ENCODE results near the gene LRRK1. TPM values are rescaled to one million over a fixed set of nuclear protein-coding genes. Genes with fewer than 3 reads are reported as not detected.

The LRRK1 gene
- polyA plus RNA-seq, 1 experiment = 16.9 TPM

GRCh38 chr15:101078669-101079323 is 159.6 kb downstream of the LRRK1 start:
- no peak for DNase-seq (ENCODE audit: low read depth)
- ChIA-PET POLR2A (no interaction called here), CTCF (interaction anchor here (0.8 to 1.0 kb wide), 2 partner anchors 9 to 10 kb away, joined by 3 read pairs; no protein-coding TSS in a partner anchor)
- TF ChIP-seq CTCF (IDR thresholded peaks at IDR 0.05; ENCODE audit: insufficient read depth, low read depth, low read length) = no peak
- Histone ChIP-seq H3K36me3 (ENCODE audit: control insufficient read depth, insufficient read depth, low read length) (no peaks in the 10 kb centered on the region), H3K27me3 (ENCODE audit: control insufficient read depth, insufficient read depth, low read length) (peaks cover 3% of the 10 kb centered on the region), H3K4me3 (ENCODE audit: low read depth, low read length) (no peak overlapping the region)

GRCh38 chr15:101081900-101082299 is 162.7 kb downstream of the LRRK1 start:
- H3K4me3 ChIP-seq (ENCODE audit: low read depth, low read length) = no peak overlapping the region
- H3K36me3 ChIP-seq (ENCODE audit: control insufficient read depth, insufficient read depth, low read length) = no peaks in the 10 kb centered on the region
- POLR2A ChIA-PET = no interaction called here
- peaks cover 3% of the 10 kb centered on the region for H3K27me3 ChIP-seq (ENCODE audit: control insufficient read depth, insufficient read depth, low read length)
- CTCF ChIA-PET = no interaction called here
- no peak for DNase-seq (ENCODE audit: low read depth)
- no peak for TF ChIP-seq CTCF (IDR thresholded peaks at IDR 0.05; ENCODE audit: insufficient read depth, low read depth, low read length)

- DNase-seq (ENCODE audit: low read depth) = no peak
- Histone ChIP-seq H3K36me3 (ENCODE audit: control insufficient read depth, insufficient read depth, low read length) (no peaks in the 10 kb centered on the region), H3K4me3 (ENCODE audit: low read depth, low read length) (no peak overlapping the region), H3K27me3 (ENCODE audit: control insufficient read depth, insufficient read depth, low read length) (peaks cover 3% of the 10 kb centered on the region)
- no peak for TF ChIP-seq CTCF (IDR thresholded peaks at IDR 0.05; ENCODE audit: insufficient read depth, low read depth, low read length)
- ChIA-PET POLR2A (no interaction called here), CTCF (interaction anchor here (0.7 to 4.0 kb wide), 3 partner anchors 46 to 175 kb away, joined by 3 to 15 read pairs (median 3); partner anchors contain the start of gene CHSY1)
Observed at GRCh38 chr15:101083336-101084045, 164.3 kb downstream of the LRRK1 start.

- no peak for TF ChIP-seq CTCF (IDR thresholded peaks at IDR 0.05; ENCODE audit: insufficient read depth, low read depth, low read length)
- CTCF ChIA-PET = interaction anchor here (0.7 to 4.0 kb wide), 5 partner anchors 16 to 174 kb away, joined by 3 to 15 read pairs (median 3); partner anchors contain the start of gene CHSY1
- peaks cover 3% of the 10 kb centered on the region for H3K27me3 ChIP-seq (ENCODE audit: control insufficient read depth, insufficient read depth, low read length)
- H3K4me3 ChIP-seq (ENCODE audit: low read depth, low read length) = no peak overlapping the region
- no peak for DNase-seq (ENCODE audit: low read depth)
- POLR2A ChIA-PET = no interaction called here
- no peaks in the 10 kb centered on the region for H3K36me3 ChIP-seq (ENCODE audit: control insufficient read depth, insufficient read depth, low read length)
Observed at GRCh38 chr15:101084801-101085200, 165.6 kb downstream of the LRRK1 start.

- peaks cover 3% of the 10 kb centered on the region for H3K27me3 ChIP-seq (ENCODE audit: control insufficient read depth, insufficient read depth, low read length)
- CTCF ChIA-PET = interaction anchor here (0.7 to 4.0 kb wide), 3 partner anchors 15 to 173 kb away, joined by 3 to 15 read pairs (median 7); partner anchors contain the start of gene CHSY1
- POLR2A ChIA-PET = no interaction called here
- no peak for DNase-seq (ENCODE audit: low read depth)
- no peaks in the 10 kb centered on the region for H3K36me3 ChIP-seq (ENCODE audit: control insufficient read depth, insufficient read depth, low read length)
- no peak for TF ChIP-seq CTCF (IDR thresholded peaks at IDR 0.05; ENCODE audit: insufficient read depth, low read depth, low read length)
- no peak overlapping the region for H3K4me3 ChIP-seq (ENCODE audit: low read depth, low read length)
Observed at GRCh38 chr15:101085311-101085700, 166.1 kb downstream of the LRRK1 start.

All from BJ (cell line).